ENCODE data around the gene CMIP.
A peak's percentile ranks its signal among the peaks of the same experiment; 100 is the strongest.

Gene CMIP

DNA sequence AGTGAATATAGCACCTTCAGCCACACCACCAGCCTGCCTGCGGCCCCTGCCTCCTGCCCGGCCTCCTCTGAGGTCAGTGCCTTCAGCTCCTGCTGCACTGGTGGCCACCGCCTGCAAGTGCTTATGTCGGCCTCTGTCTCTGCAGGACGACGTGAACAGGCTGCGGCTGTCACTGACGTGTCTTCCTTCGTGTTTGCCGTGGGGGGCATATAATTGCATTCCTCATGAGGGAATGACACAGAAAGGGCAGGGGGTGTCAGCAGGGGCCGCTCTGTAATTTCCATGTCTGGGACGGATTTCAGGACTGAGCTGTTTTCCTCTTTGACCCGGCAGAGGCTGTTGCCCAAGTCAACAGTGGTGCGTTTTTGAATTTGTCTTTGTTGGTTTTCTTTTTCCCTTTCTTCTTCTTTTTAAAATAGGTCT lies 28.5 kb downstream of the CMIP start:
- DNase-seq (ENCODE audit: low read depth) = no peak
- H3K4me3 ChIP-seq (ENCODE audit: low read depth, low read length) = no peak overlapping the region
- TF ChIP-seq, protein P1, sequence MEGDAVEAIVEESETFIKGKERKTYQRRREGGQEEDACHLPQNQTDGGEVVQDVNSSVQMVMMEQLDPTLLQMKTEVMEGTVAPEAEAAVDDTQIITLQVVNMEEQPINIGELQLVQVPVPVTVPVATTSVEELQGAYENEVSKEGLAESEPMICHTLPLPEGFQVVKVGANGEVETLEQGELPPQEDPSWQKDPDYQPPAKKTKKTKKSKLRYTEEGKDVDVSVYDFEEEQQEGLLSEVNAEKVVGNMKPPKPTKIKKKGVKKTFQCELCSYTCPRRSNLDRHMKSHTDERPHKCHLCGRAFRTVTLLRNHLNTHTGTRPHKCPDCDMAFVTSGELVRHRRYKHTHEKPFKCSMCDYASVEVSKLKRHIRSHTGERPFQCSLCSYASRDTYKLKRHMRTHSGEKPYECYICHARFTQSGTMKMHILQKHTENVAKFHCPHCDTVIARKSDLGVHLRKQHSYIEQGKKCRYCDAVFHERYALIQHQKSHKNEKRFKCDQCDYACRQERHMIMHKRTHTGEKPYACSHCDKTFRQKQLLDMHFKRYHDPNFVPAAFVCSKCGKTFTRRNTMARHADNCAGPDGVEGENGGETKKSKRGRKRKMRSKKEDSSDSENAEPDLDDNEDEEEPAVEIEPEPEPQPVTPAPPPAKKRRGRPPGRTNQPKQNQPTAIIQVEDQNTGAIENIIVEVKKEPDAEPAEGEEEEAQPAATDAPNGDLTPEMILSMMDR (IDR thresholded peaks at IDR 0.05; ENCODE audit: low read depth, low read length, missing control alignments) = no peak

GRCh38 chr16:81473558-81473957 lies 28.9 kb downstream of the CMIP start:
- DNase-seq (ENCODE audit: low read depth) = no peak
- TF ChIP-seq, protein P1 (IDR thresholded peaks at IDR 0.05; ENCODE audit: low read depth, low read length, missing control alignments) = no peak
- H3K4me3 ChIP-seq (ENCODE audit: low read depth, low read length) = no peak overlapping the region

DNA sequence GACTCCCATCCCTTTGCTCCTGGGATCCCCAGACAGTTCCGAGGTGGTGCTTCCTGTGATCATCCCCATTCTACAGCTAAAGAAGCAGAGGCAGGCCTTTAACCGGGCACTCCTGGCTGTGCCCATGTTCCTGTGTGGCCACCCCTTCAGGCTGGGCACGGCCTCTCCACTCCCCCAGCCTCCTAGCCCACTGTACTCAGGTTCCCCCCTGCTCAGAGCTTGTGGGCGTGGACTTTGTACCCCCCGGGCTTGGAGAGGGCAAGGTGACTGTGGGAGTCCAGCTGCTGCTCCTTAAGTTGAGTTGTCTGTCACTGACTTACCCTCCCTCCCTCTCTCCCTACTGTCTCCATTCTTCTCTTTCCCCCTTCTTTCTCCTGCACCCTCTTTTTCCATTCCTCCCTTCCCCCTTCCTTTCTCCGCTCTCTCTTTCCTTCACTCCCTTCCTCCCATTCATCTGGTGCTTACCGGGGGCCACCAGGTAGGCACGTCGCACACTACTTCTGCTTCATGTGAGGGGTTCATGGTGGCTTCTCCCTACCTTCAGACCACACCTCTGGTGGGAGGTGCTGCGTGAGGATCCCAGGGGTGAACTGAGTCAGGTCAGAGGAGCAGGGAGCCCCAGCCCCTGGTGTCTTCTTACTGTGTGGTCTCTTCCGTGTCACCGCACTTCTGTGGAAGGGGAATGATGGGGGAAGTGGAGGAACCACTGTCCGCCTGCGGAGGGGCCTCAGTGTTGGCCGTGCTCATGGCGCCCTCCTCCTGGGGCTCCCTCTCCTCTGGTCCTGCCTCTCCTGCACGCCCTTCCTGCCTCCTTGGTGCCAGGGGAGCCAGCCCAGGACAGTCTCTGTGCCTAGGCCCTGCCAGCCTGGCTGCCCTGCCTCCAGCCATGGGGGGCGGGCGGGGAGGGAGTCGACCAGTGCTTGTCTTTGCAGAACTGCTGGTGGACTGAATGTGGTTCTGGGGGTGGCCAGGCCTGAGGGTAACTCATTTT lies 29.7 kb downstream of the CMIP start:
- TF ChIP-seq, protein P1 (IDR thresholded peaks at IDR 0.05; ENCODE audit: low read depth, low read length, missing control alignments) = no peak
- DNase-seq (ENCODE audit: low read depth) = no peak
- no peak overlapping the region for H3K4me3 ChIP-seq (ENCODE audit: low read depth, low read length)

DNA sequence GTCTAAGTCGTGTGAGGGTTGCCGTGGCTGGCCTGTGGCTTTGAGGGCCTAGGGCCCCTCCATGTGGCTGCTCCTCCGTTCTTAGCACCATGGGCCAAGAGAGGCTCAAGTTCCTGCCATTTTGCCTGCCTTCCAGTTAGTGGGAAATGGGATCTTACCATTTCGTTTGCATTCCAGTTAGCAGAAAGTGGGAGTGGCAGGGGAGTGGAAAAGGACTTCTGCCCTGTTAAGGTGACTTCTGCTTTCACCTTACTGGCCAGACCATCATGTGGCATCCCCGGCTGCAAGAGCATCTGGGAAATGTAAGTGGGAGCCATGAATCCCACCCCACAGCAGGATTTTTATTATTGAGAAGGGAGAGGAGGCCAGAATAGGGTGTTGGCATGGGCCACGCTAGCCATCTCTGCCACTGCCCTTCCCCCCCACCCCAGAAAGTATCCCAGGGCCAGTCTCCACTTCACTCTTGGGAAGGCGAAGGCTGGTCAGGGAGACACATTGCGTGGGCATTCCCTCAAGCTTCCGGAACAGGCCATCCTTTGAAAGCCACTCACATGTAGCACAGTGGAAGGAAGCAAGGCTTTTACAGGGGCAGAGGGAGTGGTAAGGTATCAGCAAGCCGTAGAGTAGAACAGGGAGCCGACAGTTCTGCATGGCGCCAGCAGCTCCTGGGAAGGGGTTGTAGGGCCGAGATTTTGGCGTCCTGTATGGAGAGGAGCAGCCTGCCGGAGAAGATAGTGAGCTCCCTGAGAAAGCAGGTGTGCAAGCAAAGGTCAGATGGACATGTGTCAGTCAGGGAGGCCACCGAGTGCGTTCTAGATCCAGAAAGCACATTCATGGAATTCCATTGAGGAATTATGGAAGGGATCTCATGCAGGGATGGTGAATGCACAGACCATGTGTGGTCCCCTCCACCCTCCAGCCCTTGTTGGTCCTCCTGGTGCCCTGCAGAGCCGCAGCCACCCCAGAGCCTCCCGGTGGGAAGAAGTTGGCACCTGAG lies 33.4 kb downstream of the CMIP start:
- DNase-seq (ENCODE audit: low read depth) = no peak
- TF ChIP-seq, protein P1 (IDR thresholded peaks at IDR 0.05; ENCODE audit: low read depth, low read length, missing control alignments) = no peak
- H3K4me3 ChIP-seq (ENCODE audit: low read depth, low read length) = peak overlapping the region; percentile 9; the same call in 1 of the 2 replicates

DNA sequence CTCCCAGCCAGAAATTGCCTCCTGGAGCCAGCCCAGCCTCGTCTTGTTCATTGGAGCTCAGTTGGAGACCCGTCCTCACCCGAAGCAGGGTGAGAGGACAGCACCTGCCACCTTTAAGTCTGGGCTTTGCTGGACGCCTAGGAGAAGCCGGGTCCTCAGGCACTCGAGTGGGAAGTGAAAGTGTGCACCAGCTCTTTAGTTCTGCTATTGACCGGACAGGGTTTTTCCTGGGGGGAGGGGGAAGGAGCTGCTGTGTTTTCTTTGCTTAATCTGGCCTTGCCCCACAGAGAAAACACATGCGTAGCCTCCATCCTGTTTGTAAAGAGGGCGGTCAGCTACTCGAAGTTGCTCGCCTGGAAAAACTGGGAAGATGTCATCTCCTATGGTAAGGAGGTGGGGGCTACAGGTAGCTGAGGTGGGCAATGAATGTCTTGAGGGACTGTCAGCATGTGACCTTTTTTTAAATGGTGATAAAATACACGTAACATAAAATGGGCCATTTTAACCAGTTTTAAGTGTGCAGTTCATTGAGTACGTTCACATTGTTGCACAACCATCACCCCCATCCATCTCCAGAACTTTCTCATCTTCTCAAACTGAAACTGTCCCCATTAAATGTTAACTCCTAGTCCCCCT lies 34.4 kb downstream of the CMIP start:
- H3K4me3 ChIP-seq (ENCODE audit: low read depth, low read length) = peak overlapping the region; percentile 9
- TF ChIP-seq, protein P1 (IDR thresholded peaks at IDR 0.05; ENCODE audit: low read depth, low read length, missing control alignments) = no peak
- DNase-seq (ENCODE audit: low read depth) = peak; percentile 75

GRCh38 chr16:81480606-81481206 lies 36.1 kb downstream of the CMIP start:
- TF ChIP-seq, protein P1 (IDR thresholded peaks at IDR 0.05; ENCODE audit: low read depth, low read length, missing control alignments) = no peak
- no peak for DNase-seq (ENCODE audit: low read depth)
- H3K4me3 ChIP-seq (ENCODE audit: low read depth, low read length) = peak overlapping the region; percentile 13; the same call in 1 of the 2 replicates

Measured in GM12864 (cell line).